Measurements from ENCODE around the gene UCK2. TPM values are rescaled to one million over a fixed set of nuclear protein-coding genes. Genes with fewer than 3 reads are reported as not detected.

UCK2 gene
- total and polyA plus RNA-seq, 10 of the 15 experiments (the other 5 are each of a cell fraction or from before 2014, with no cell fraction given): 55.3 to 106 (median 84.9) TPM

DNA sequence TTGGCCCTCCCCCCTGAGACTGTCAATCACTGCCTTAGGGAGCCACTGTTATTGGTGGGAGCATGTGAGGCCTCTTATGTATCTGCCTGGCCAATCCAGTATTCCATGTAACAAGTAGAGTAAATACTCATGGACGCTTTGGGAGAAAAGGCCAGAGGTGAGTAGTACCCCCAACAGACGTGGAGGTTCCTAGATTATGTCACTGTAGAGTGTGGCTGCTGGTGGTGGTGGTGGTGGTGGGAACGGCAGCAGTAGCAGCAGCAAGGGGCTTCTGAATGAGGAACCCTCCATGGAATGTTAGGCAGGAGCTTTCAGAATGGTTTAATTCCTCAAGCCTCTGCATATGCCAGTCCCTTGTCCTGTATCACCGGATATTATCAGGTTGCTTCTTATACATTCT lies 118.5 kb downstream of the UCK2 start:
- in situ Hi-C loops (cut with MboI) (no loop called here), intact Hi-C loops (cut with micrococcal nuclease; ENCODE audit: unreplicated experiment) (no loop called here)
- no TSS peak for BruUV-seq (replicated peaks)
- H3K27me3 ChIP-seq (replicated peaks in 1 of 2; ENCODE audit: control insufficient read depth in 2 of 2, insufficient read depth in 2 of 2, low read length in 1 of 2): no peaks in the 10 kb centered on the region; a peak in 1 of 4 replicates
- H2AFZ ChIP-seq (ENCODE audit: control insufficient read depth, low read depth, low read length): no peak overlapping the region
- no peaks in the 10 kb centered on the region for H3K79me2 ChIP-seq (ENCODE audit: control insufficient read depth, insufficient read depth, low read length)
- 10% methylated on average over 4 of the region's 4 CpGs for WGBS (ENCODE audit: insufficient coverage, insufficient replicate concordance, low lambda C conversion rate, missing lambda C conversion rate)
- no peaks in the 10 kb centered on the region for H4K20me1 ChIP-seq (ENCODE audit: control insufficient read depth, insufficient read depth)
- ChIA-PET SMC1A (ENCODE audit: uncharacterized antibody, unreplicated experiment) (no interaction called here), CTCF (interaction anchor here (3.5 kb wide), 1 partner anchor 21 kb away, joined by 18 read pairs; no protein-coding TSS in a partner anchor), RAD21 (ENCODE audit: unreplicated experiment) (no interaction called here), POLR2A (no interaction called here)
- no peak overlapping the region for H3K4me2 ChIP-seq (ENCODE audit: control insufficient read depth, insufficient read depth)
- no peak for ATAC-seq
- FAIRE-seq: no peak
- H3K36me3 ChIP-seq (ENCODE audit: control insufficient read depth in 2 of 2, insufficient read depth in 2 of 2, low read length in 1 of 2): no peaks in the 10 kb centered on the region
- H3K4me3 ChIP-seq: no peak overlapping the region
- no peak overlapping the region for H3K9ac ChIP-seq (ENCODE audit: control insufficient read depth, insufficient read depth, low read length)
- H3K9me3 ChIP-seq (replicated peaks; ENCODE audit: control insufficient read depth, insufficient read depth, low read length): no peaks in the 10 kb centered on the region
- no peak overlapping the region for H3K27ac ChIP-seq (ENCODE audit: control insufficient read depth, insufficient read depth)
- no peaks in the 10 kb centered on the region for H3K4me1 ChIP-seq (ENCODE audit: control insufficient read depth, insufficient read depth, low read length)
- DNase-seq (ENCODE audit: low read depth, low spot score): no peak
- no peak for TF ChIP-seq TCF12 (IDR thresholded peaks at IDR 0.05; ENCODE audit: low read depth, low read length)
- TF ChIP-seq MTA3 (IDR thresholded peaks at IDR 0.05; ENCODE audit: borderline replicate concordance, low read length): no peak
- TF ChIP-seq NFIC (IDR thresholded peaks at IDR 0.05; ENCODE audit: low read depth, low read length): no peak
- TF ChIP-seq PAX8 (IDR thresholded peaks at IDR 0.05): no peak
- TF ChIP-seq, protein P1, sequence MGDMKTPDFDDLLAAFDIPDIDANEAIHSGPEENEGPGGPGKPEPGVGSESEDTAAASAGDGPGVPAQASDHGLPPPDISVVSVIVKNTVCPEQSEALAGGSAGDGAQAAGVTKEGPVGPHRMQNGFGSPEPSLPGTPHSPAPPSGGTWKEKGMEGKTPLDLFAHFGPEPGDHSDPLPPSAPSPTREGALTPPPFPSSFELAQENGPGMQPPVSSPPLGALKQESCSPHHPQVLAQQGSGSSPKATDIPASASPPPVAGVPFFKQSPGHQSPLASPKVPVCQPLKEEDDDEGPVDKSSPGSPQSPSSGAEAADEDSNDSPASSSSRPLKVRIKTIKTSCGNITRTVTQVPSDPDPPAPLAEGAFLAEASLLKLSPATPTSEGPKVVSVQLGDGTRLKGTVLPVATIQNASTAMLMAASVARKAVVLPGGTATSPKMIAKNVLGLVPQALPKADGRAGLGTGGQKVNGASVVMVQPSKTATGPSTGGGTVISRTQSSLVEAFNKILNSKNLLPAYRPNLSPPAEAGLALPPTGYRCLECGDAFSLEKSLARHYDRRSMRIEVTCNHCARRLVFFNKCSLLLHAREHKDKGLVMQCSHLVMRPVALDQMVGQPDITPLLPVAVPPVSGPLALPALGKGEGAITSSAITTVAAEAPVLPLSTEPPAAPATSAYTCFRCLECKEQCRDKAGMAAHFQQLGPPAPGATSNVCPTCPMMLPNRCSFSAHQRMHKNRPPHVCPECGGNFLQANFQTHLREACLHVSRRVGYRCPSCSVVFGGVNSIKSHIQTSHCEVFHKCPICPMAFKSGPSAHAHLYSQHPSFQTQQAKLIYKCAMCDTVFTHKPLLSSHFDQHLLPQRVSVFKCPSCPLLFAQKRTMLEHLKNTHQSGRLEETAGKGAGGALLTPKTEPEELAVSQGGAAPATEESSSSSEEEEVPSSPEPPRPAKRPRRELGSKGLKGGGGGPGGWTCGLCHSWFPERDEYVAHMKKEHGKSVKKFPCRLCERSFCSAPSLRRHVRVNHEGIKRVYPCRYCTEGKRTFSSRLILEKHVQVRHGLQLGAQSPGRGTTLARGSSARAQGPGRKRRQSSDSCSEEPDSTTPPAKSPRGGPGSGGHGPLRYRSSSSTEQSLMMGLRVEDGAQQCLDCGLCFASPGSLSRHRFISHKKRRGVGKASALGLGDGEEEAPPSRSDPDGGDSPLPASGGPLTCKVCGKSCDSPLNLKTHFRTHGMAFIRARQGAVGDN (IDR thresholded peaks at IDR 0.05): no peak
- TF ChIP-seq CHD2 (IDR thresholded peaks at IDR 0.05; ENCODE audit: borderline replicate concordance, low read depth, low read length): no peak
- TF ChIP-seq, protein P2, sequence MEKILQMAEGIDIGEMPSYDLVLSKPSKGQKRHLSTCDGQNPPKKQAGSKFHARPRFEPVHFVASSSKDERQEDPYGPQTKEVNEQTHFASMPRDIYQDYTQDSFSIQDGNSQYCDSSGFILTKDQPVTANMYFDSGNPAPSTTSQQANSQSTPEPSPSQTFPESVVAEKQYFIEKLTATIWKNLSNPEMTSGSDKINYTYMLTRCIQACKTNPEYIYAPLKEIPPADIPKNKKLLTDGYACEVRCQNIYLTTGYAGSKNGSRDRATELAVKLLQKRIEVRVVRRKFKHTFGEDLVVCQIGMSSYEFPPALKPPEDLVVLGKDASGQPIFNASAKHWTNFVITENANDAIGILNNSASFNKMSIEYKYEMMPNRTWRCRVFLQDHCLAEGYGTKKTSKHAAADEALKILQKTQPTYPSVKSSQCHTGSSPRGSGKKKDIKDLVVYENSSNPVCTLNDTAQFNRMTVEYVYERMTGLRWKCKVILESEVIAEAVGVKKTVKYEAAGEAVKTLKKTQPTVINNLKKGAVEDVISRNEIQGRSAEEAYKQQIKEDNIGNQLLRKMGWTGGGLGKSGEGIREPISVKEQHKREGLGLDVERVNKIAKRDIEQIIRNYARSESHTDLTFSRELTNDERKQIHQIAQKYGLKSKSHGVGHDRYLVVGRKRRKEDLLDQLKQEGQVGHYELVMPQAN (conservative IDR thresholded peaks at IDR 0.05): no peak
- no peak for TF ChIP-seq NFXL1 (IDR thresholded peaks at IDR 0.05; ENCODE audit: borderline replicate concordance)
- TF ChIP-seq, protein P3, sequence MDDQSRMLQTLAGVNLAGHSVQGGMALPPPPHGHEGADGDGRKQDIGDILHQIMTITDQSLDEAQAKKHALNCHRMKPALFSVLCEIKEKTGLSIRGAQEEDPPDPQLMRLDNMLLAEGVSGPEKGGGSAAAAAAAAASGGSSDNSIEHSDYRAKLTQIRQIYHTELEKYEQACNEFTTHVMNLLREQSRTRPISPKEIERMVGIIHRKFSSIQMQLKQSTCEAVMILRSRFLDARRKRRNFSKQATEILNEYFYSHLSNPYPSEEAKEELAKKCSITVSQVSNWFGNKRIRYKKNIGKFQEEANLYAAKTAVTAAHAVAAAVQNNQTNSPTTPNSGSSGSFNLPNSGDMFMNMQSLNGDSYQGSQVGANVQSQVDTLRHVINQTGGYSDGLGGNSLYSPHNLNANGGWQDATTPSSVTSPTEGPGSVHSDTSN (IDR thresholded peaks at IDR 0.05; ENCODE audit: insufficient replicate concordance, low read depth, low read length): no peak
- no peak for TF ChIP-seq NR2C2 (IDR thresholded peaks at IDR 0.05; ENCODE audit: borderline replicate concordance, control insufficient read depth, insufficient read length, low read depth)
- no peak for TF ChIP-seq SPI1 (IDR thresholded peaks at IDR 0.05; ENCODE audit: borderline replicate concordance, insufficient read depth, low read depth, low read length)
- TF ChIP-seq ATF7 (IDR thresholded peaks at IDR 0.05; ENCODE audit: low read depth): no peak
- TF ChIP-seq SMARCA5 (IDR thresholded peaks at IDR 0.05): no peak
- no peak for TF ChIP-seq GATAD2B (conservative IDR thresholded peaks at IDR 0.05; ENCODE audit: low read depth)
- TF ChIP-seq ZNF24 (IDR thresholded peaks at IDR 0.05): no peak
- TF ChIP-seq EED (IDR thresholded peaks at IDR 0.05; ENCODE audit: low read depth): no peak
- TF ChIP-seq, protein P4, sequence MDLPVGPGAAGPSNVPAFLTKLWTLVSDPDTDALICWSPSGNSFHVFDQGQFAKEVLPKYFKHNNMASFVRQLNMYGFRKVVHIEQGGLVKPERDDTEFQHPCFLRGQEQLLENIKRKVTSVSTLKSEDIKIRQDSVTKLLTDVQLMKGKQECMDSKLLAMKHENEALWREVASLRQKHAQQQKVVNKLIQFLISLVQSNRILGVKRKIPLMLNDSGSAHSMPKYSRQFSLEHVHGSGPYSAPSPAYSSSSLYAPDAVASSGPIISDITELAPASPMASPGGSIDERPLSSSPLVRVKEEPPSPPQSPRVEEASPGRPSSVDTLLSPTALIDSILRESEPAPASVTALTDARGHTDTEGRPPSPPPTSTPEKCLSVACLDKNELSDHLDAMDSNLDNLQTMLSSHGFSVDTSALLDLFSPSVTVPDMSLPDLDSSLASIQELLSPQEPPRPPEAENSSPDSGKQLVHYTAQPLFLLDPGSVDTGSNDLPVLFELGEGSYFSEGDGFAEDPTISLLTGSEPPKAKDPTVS (IDR thresholded peaks at IDR 0.05; ENCODE audit: low read depth, low read length): no peak
